Endodermal cell (in vitro differentiated cells): Measurements from ENCODE around the gene S100Z. TPM values are rescaled to one million over a fixed set of nuclear protein-coding genes. Genes with fewer than 3 reads are reported as not detected.

ENCODE experiments used
- DNase-seq: peaks from one replicate; pipeline ENCODE4 v3.0.0-alpha.2; 2017
- H3K27ac ChIP-seq: 2 replicates; pipeline ENCODE4 v1.5.1; 2013; ENCODE audit warnings: mild to moderate bottlenecking, low read depth, low read length, moderate library complexity
- H3K27me3 ChIP-seq: 2 replicates; pipeline ENCODE4 v1.6.1; 2013; ENCODE audit warnings: mild to moderate bottlenecking, low read length, moderate library complexity; ENCODE audit not compliant: insufficient read depth, control insufficient read depth, poor library complexity, severe bottlenecking
- H3K36me3 ChIP-seq: 2 replicates; pipeline ENCODE4 v1.7.0; 2013; ENCODE audit warnings: mild to moderate bottlenecking, low read length, moderate library complexity; ENCODE audit not compliant: control insufficient read depth, insufficient read depth
- H3K4me1 ChIP-seq: one replicate; pipeline ENCODE4 v1.7.0; 2013; ENCODE audit warnings: low read length; ENCODE audit not compliant: control insufficient read depth, insufficient read depth
- H3K4me3 ChIP-seq: 2 replicates; pipeline ENCODE4 v1.5.1; 2013; ENCODE audit warnings: mild to moderate bottlenecking, low read length, moderate library complexity
- H3K9ac ChIP-seq: 2 replicates; pipeline ENCODE4 v1.6.1; 2013; ENCODE audit warnings: mild to moderate bottlenecking, low read length, moderate library complexity; ENCODE audit not compliant: poor library complexity, severe bottlenecking; ENCODE audit errors: extremely low read depth
- H3K9me3 ChIP-seq: 2 replicates; pipeline ENCODE4 v1.6.1; 2013; ENCODE audit warnings: mild to moderate bottlenecking, low read length, moderate library complexity; ENCODE audit not compliant: control insufficient read depth
- H3K27ac Mint-ChIP-seq: 2 replicates; pipeline ENCODE4 v1.8.0; 2020; ENCODE audit warnings: mixed read lengths
- H3K27me3 Mint-ChIP-seq: 2 replicates; pipeline ENCODE4 v1.8.0; 2021; ENCODE audit warnings: mild to moderate bottlenecking, mixed read lengths; ENCODE audit not compliant: insufficient read depth
- H3K36me3 Mint-ChIP-seq: 2 replicates; pipeline ENCODE4 v1.8.0; 2020; ENCODE audit warnings: low read depth, mixed read lengths
- H3K4me1 Mint-ChIP-seq: 2 replicates; pipeline ENCODE4 v1.8.0; 2020; ENCODE audit warnings: mixed read lengths
- H3K4me3 Mint-ChIP-seq: 2 replicates; pipeline ENCODE4 v1.8.0; 2020; ENCODE audit warnings: mild to moderate bottlenecking, moderate library complexity, mixed read lengths
- H3K9me3 Mint-ChIP-seq: 2 replicates; pipeline ENCODE4 v1.8.0; 2020; ENCODE audit warnings: mild to moderate bottlenecking, mixed read lengths
- WGBS, 2 experiments: methylation state at CpG; one replicate each; pipeline versions ENCODE4 v1.1.5 to v1.1.7; 2013; ENCODE audit warnings: missing lambda C conversion rate in 2 of 2, mixed read lengths in 1 of 2; ENCODE audit not compliant: insufficient coverage in 1 of 2, insufficient read length in 1 of 2; 5-methylcytosine and 5-hydroxymethylcytosine counted together
- total RNA-seq, 2 donors: library from RNA; stranded (reverse); fragmentation: NEBNext Ultra II Directional in 1 of 2; extraction: Animal tissue kit (Norgen Biotek cat#: 25700) in 1 of 2; gene quantifications; 2 replicates in 1 of 2; 3 replicates in 1 of 2; pipeline ENCODE4 v1.2.1, GENCODE V29; 2021
- TF ChIP-seq, protein P1 (sequence below): fragments of 200-600 bp; sonication (generic); conservative IDR thresholded peaks from 2 replicates; pipeline ENCODE4 v1.5.0; 2021; ENCODE audit warnings: antibody characterized with exemption, mild to moderate bottlenecking

Gene S100Z
- total RNA-seq, 2 donors from 2014 or later, result 17.2 to 18.3 TPM

DNA sequence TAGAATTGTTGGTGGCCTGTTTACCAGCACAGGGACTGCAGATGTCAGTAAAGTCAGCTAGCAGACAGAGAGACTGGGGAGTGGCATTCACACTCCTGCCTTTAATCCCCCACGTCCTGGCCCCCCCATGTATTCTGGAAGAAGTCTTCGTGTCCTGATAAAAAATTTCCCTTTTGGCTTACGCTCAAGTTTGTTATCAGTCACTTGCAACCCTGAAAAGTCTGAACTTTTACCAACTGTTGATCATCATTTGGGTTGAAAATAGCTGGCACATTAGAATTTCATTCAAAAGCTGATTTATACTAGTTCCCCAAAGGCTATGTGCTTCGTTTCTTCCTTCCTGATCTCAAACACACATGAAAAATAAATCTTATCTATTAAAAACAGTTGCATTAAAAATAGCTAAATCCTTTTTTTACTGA, 97.3 kb downstream of the S100Z start:
- Mint-ChIP-seq H3K36me3 (peaks cover 9% of the 10 kb centered on the region), H3K27ac (no peak overlapping the region), H3K9me3 (no peaks in the 10 kb centered on the region), H3K4me3 (no peak overlapping the region), H3K4me1 (peaks cover 29% of the 10 kb centered on the region), H3K27me3 (peaks cover 16% of the 10 kb centered on the region)
- peaks cover 9% of the 10 kb centered on the region for H3K4me1 ChIP-seq
- no peaks in the 10 kb centered on the region for H3K9me3 ChIP-seq
- H3K4me3 ChIP-seq, result no peak overlapping the region
- TF ChIP-seq, protein P1, sequence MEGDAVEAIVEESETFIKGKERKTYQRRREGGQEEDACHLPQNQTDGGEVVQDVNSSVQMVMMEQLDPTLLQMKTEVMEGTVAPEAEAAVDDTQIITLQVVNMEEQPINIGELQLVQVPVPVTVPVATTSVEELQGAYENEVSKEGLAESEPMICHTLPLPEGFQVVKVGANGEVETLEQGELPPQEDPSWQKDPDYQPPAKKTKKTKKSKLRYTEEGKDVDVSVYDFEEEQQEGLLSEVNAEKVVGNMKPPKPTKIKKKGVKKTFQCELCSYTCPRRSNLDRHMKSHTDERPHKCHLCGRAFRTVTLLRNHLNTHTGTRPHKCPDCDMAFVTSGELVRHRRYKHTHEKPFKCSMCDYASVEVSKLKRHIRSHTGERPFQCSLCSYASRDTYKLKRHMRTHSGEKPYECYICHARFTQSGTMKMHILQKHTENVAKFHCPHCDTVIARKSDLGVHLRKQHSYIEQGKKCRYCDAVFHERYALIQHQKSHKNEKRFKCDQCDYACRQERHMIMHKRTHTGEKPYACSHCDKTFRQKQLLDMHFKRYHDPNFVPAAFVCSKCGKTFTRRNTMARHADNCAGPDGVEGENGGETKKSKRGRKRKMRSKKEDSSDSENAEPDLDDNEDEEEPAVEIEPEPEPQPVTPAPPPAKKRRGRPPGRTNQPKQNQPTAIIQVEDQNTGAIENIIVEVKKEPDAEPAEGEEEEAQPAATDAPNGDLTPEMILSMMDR, result no peak
- H3K27me3 ChIP-seq, result peaks cover 12% of the 10 kb centered on the region
- H3K27ac ChIP-seq, result no peak overlapping the region
- 58 to 73% methylated on average over 2 to 4 of the region's 4 CpGs for WGBS, 2 experiments
- H3K9ac ChIP-seq, result no peak overlapping the region
- DNase-seq, result no peak
- no peaks in the 10 kb centered on the region for H3K36me3 ChIP-seq

- Histone ChIP-seq H3K9ac (no peak within 1 kb of the TSS), H3K27ac (no peak within 1 kb of the TSS), H3K4me3 (peak within 1 kb of the TSS; percentile 71), H3K27me3 (peaks cover 49% of the 10 kb centered on the region), H3K36me3 (no peaks in the 10 kb centered on the region), H3K9me3 (no peaks in the 10 kb centered on the region), H3K4me1 (peaks cover 3% of the 10 kb centered on the region)
- peak; percentile 79 for DNase-seq
- H3K9me3 Mint-ChIP-seq, result peaks cover 1% of the 10 kb centered on the region
- 45 to 73% methylated on average over 15 to 23 of the region's 23 CpGs for WGBS, 2 experiments
- TF ChIP-seq, protein P1, result no peak
- peaks cover 53% of the 10 kb centered on the region for H3K27me3 Mint-ChIP-seq
- peak within 1 kb of the TSS; percentile 64 for H3K4me3 Mint-ChIP-seq
- peaks cover 26% of the 10 kb centered on the region for H3K36me3 Mint-ChIP-seq
- peaks cover 16% of the 10 kb centered on the region for H3K4me1 Mint-ChIP-seq
- no peak within 1 kb of the TSS for H3K27ac Mint-ChIP-seq
Observed at GRCh38 chr5:76952795-76953536, 103.2 kb downstream of the S100Z start, which contains the start of gene CRHBP. Gene CRHBP (plus strand): TSS chr5:76953045. CDS start chr5:76953135, 90 bp downstream.

DNA sequence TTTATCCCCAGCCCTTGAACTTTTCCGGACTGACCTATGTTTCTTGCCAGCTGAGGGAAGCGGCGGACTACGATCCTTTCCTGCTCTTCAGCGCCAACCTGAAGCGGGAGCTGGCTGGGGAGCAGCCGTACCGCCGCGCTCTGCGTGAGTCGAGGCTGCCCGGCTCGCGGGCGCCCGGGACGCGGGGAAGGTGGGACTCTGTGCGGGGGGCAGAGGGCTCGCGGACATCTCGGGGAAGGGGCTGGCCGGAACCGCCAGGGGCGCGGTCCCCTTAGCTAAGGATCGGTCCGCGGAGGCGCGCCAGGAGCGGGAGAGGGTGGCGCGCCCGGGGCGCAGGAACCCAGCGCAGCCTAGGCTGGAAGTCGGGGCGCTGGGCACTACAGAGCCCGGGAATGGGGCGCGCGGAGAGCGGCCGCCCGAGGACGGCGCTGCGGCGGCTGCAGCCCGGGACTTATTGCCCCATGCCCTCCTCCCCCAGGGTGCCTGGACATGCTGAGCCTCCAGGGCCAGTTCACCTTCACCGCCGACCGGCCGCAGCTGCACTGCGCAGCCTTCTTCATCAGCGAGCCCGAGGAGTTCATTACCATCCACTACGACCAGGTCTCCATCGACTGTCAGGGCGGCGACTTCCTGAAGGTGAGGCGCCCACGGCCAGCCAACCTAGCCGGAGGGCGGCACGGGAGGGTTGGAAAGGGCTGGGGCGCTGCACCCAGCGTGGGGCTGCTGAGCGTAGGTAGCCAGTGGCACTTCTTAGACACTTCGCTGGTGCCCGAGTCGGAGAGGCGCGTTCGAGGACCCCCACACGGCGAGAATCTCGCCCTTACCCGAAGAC, 104.0 kb downstream of the S100Z start:
- peaks cover 1% of the 10 kb centered on the region for H3K9me3 Mint-ChIP-seq
- no peak overlapping the region for H3K27ac Mint-ChIP-seq
- peaks cover 27% of the 10 kb centered on the region for H3K36me3 Mint-ChIP-seq
- H3K27me3 Mint-ChIP-seq, result peaks cover 53% of the 10 kb centered on the region
- Histone ChIP-seq H3K9me3 (no peaks in the 10 kb centered on the region), H3K27ac (no peak overlapping the region), H3K27me3 (peaks cover 49% of the 10 kb centered on the region), H3K4me1 (peaks cover 3% of the 10 kb centered on the region), H3K36me3 (no peaks in the 10 kb centered on the region), H3K4me3 (peak overlapping the region; percentile 71), H3K9ac (no peak overlapping the region)
- peaks cover 16% of the 10 kb centered on the region for H3K4me1 Mint-ChIP-seq
- H3K4me3 Mint-ChIP-seq, result peak overlapping the region; percentile 64
- WGBS, 2 experiments, result 0 to 3% methylated on average over 18 to 81 of the region's 81 CpGs
- peak; percentile 79 for DNase-seq
- TF ChIP-seq, protein P1, result peak; percentile 58
